ENCODE data around the gene LBP.

GRCh38 chr20:38421915-38422314 lies 75.6 kb downstream of the LBP start:
- TF ChIP-seq POLR2A (IDR thresholded peaks at IDR 0.05; ENCODE audit: low read depth, low read length): no peak; the same call in 1 of the 2 replicates
- no peak for TF ChIP-seq POU2F2 (IDR thresholded peaks at IDR 0.05; ENCODE audit: low read depth, low read length)

Measured in GM12891 (cell line).